Liver (tissue), 9 donors: Measurements from ENCODE around the gene GBA2. TPM values are rescaled to one million over a fixed set of nuclear protein-coding genes. Genes with fewer than 3 reads are reported as not detected.

Experiments used
- DNase-seq: peaks from one replicate; pipeline ENCODE4 v3.0.0-alpha.2; 2017; ENCODE audit warnings: low spot score
- H3K27ac ChIP-seq, 2 donors: one replicate each; pipeline ENCODE4 v1.7.0; 2013; ENCODE audit warnings: inconsistent platforms in 2 of 2, low read length in 2 of 2, control low read depth in 1 of 2, low read depth in 1 of 2, mild to moderate bottlenecking in 1 of 2
- H3K27me3 ChIP-seq, 4 donors: one replicate each; pipeline versions ENCODE4 v1.6.1 to v1.7.0; 2013; ENCODE audit warnings: low read length in 3 of 4, inconsistent platforms in 1 of 4, mild to moderate bottlenecking in 1 of 4, moderate library complexity in 1 of 4; ENCODE audit not compliant: control insufficient read depth in 4 of 4, insufficient read depth in 4 of 4
- H3K36me3 ChIP-seq, 4 donors: one replicate each; pipeline versions ENCODE4 v1.6.1 to v1.7.0; 2013; ENCODE audit warnings: low read length in 3 of 4, mild to moderate bottlenecking in 3 of 4, low read depth in 1 of 4, moderate library complexity in 1 of 4; ENCODE audit not compliant: control insufficient read depth in 4 of 4, insufficient read depth in 3 of 4
- H3K4me1 ChIP-seq, 4 donors: one replicate each; pipeline versions ENCODE4 v1.6.1 to v1.7.0; 2013; ENCODE audit warnings: low read length in 3 of 4, mild to moderate bottlenecking in 3 of 4, moderate library complexity in 1 of 4; ENCODE audit not compliant: control insufficient read depth in 4 of 4, insufficient read depth in 4 of 4
- H3K4me3 ChIP-seq, 3 donors: one replicate each; pipeline versions ENCODE4 v1.6.1 to v1.7.0; 2013; ENCODE audit warnings: low read length in 3 of 3, control low read depth in 1 of 3, low read depth in 1 of 3, mild to moderate bottlenecking in 1 of 3
- H3K9ac ChIP-seq, 2 donors: one replicate each; pipeline ENCODE4 v1.7.0; 2013; ENCODE audit warnings: low read length in 2 of 2, mild to moderate bottlenecking in 2 of 2, moderate library complexity in 2 of 2, control low read depth in 1 of 2, low read depth in 1 of 2
- H3K9me3 ChIP-seq, 4 donors: one replicate each; pipeline versions ENCODE4 v1.6.1 to v1.7.0; 2013; ENCODE audit warnings: low read length in 3 of 4; ENCODE audit not compliant: control insufficient read depth in 4 of 4
- EGR1 ChIP-seq, 2 donors: IDR thresholded peaks; 2 replicates each; pipeline ENCODE4 v1.6.1; 2016 to 2018; ENCODE audit warnings: antibody characterized with exemption in 2 of 2, low read depth in 2 of 2
- FOXA1 ChIP-seq: IDR thresholded peaks from 2 replicates; pipeline ENCODE4 v1.6.1; 2016; ENCODE audit warnings: antibody characterized with exemption
- FOXA2 ChIP-seq: IDR thresholded peaks from 2 replicates; pipeline ENCODE4 v1.6.1; 2016; ENCODE audit warnings: antibody characterized with exemption
- GABPA ChIP-seq, 2 donors: IDR thresholded peaks in 1 of 2; conservative IDR thresholded peaks in 1 of 2; 2 replicates each; pipeline ENCODE4 v1.6.1; 2016; ENCODE audit warnings: antibody characterized with exemption in 2 of 2, mild to moderate bottlenecking in 1 of 2, moderate library complexity in 1 of 2
- HNF4A ChIP-seq, 2 donors: conservative IDR thresholded peaks; 2 replicates each; pipeline ENCODE4 v1.6.1; 2016; ENCODE audit warnings: antibody characterized with exemption in 2 of 2, mild to moderate bottlenecking in 2 of 2
- HNF4G ChIP-seq: IDR thresholded peaks from 2 replicates; pipeline ENCODE4 v1.6.1; 2016; ENCODE audit warnings: antibody characterized with exemption
- JUND ChIP-seq, 2 donors: IDR thresholded peaks; 2 replicates each; pipeline ENCODE4 v1.6.1; 2016; ENCODE audit warnings: antibody characterized with exemption in 2 of 2
- NR2F2 ChIP-seq: IDR thresholded peaks from 2 replicates; pipeline ENCODE4 v1.6.1; 2016; ENCODE audit warnings: antibody characterized with exemption
- RAD21 ChIP-seq, 2 donors: IDR thresholded peaks; 2 replicates each; pipeline ENCODE4 v1.6.1; 2016; ENCODE audit warnings: antibody characterized with exemption in 2 of 2, mild to moderate bottlenecking in 2 of 2
- RXRA ChIP-seq, 2 donors: IDR thresholded peaks; 2 replicates each; pipeline ENCODE4 v1.6.1; 2017 to 2018; ENCODE audit warnings: antibody characterized with exemption in 2 of 2, mild to moderate bottlenecking in 1 of 2
- SP1 ChIP-seq: IDR thresholded peaks from 2 replicates; pipeline ENCODE4 v1.6.1; 2018; ENCODE audit warnings: antibody characterized with exemption, mild to moderate bottlenecking
- TAF1 ChIP-seq: conservative IDR thresholded peaks from 2 replicates; pipeline ENCODE4 v1.6.1; 2016; ENCODE audit warnings: antibody characterized with exemption, mild to moderate bottlenecking
- YY1 ChIP-seq: IDR thresholded peaks from 2 replicates; pipeline ENCODE4 v1.6.1; 2016; ENCODE audit warnings: antibody characterized with exemption, mild to moderate bottlenecking
- WGBS: extraction: QIAGEN DNeasy Blood & Tissue Kit; methylation state at CpG from one replicate; pipeline ENCODE4 v1.1.7; 2013; 5-methylcytosine and 5-hydroxymethylcytosine counted together
- polyA plus RNA-seq, 2 donors: library from polyadenylated mRNA; stranded (reverse) in 1 of 2; unstranded in 1 of 2; fragments of 200-250 nt in 1 of 2; fragments of >200 nt in 1 of 2; fragmentation: Nextera tagmentation in 1 of 2; extraction: Ambion mirVana in 1 of 2; gene quantifications; one replicate each; pipeline versions ENCODE4 v1.2.1 to v1.2.3, GENCODE V29; 2013 to 2015
- total RNA-seq, 2 donors: library from RNA; depleted of rRNA; stranded (reverse); fragments of >200 nt; gene quantifications; one replicate each; pipeline ENCODE4 v1.2.3, GENCODE V29; 2014
- TF ChIP-seq, protein P1 (sequence below): fragments of 150-350 bp; IDR thresholded peaks from 2 replicates; pipeline ENCODE4 v1.5.1; 2017; ENCODE audit warnings: improper control_type of control experiment, low read depth, low read length; ENCODE audit not compliant: missing input control
- TF ChIP-seq, protein P2 (sequence below): IDR thresholded peaks from 2 replicates; pipeline ENCODE4 v1.6.1; 2016; ENCODE audit warnings: antibody characterized with exemption
- TF ChIP-seq, protein P3 (sequence below): IDR thresholded peaks from 2 replicates; pipeline ENCODE4 v1.6.1; 2016; ENCODE audit warnings: antibody characterized with exemption, mild to moderate bottlenecking
- TF ChIP-seq, protein P4 (sequence below): IDR thresholded peaks from 2 replicates; pipeline ENCODE4 v1.6.1; 2016; ENCODE audit warnings: antibody characterized with exemption
- TF ChIP-seq, protein P5 (sequence below): IDR thresholded peaks from 2 replicates; pipeline ENCODE4 v1.6.1; 2016; ENCODE audit warnings: antibody characterized with exemption
- donor health status: healthy.
- donor health status: healthy.
- donor health status: healthy.
- donor health status: healthy.
- donor health status: healthy.

GBA2 gene
- total and polyA plus RNA-seq, 4 donors, result 24.1 to 65.3 (median 25.8) TPM

DNA sequence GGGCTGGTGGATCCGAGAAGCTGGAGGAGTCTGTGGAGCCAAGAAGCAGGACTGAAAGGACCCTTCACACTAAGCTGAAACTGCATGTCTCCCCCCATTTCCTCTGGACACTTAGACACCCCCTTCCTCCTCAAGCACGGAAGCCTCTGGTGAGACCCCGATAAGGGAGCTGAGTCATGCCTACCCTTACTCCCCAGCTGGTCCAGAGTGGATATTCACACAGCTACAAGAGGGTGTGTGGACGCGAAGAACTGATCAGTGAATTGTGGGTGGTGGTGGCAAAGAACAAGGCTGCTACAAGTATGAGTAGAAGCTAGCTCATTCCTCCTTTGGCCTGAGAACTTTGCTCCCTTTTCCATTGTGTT, 21.4 kb downstream of the GBA2 start:
- H3K27me3 ChIP-seq, result no peaks in the 10 kb centered on the region
- H3K9ac ChIP-seq, result no peak overlapping the region
- 62% methylated on average over 5 of the region's 5 CpGs for WGBS
- peak overlapping the region; percentile 95 to 98 for H3K27ac ChIP-seq
- no peaks in the 10 kb centered on the region for H3K9me3 ChIP-seq
- no peak for DNase-seq
- no peak for TF ChIP-seq TAF1
- TF ChIP-seq GABPA (IDR thresholded peaks at IDR 0.05 in 1 of 2, conservative IDR thresholded peaks at IDR 0.05 in 1 of 2), result no peak
- TF ChIP-seq SP1, result no peak
- no peak for TF ChIP-seq FOXA1
- no peak for TF ChIP-seq YY1
- peaks cover 19 to 50% (median 45%) of the 10 kb centered on the region in 4 donors for H3K4me1 ChIP-seq
- peak overlapping the region in 1 of 3 donors; percentile 3 for H3K4me3 ChIP-seq
- H3K36me3 ChIP-seq, result peaks cover 11 to 28% (median 26%) of the 10 kb centered on the region in 4 donors

DNA sequence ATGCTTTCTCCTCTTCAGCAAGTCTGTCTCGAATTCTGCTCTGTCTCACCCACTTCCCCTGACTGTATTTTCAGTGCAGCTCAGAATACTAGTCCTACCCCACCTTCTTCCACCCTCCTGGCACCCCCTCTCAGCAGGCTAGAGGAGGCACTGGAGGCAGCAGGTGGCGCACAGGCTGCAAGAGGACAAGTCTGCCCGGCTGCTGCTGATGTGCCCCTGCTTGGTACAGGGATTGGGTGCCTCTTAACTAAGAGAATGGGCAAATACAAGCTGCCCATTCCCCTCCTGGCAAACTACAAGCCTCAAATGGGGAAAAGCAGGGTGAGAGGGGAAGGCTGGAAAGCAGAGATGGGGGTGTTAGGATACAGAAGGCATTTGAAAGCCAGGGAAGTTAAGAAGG, 22.1 kb downstream of the GBA2 start:
- TF ChIP-seq GABPA (IDR thresholded peaks at IDR 0.05 in 1 of 2, conservative IDR thresholded peaks at IDR 0.05 in 1 of 2), result no peak
- TF ChIP-seq FOXA2, result no peak
- TF ChIP-seq TAF1, result no peak
- TF ChIP-seq, protein P1, sequence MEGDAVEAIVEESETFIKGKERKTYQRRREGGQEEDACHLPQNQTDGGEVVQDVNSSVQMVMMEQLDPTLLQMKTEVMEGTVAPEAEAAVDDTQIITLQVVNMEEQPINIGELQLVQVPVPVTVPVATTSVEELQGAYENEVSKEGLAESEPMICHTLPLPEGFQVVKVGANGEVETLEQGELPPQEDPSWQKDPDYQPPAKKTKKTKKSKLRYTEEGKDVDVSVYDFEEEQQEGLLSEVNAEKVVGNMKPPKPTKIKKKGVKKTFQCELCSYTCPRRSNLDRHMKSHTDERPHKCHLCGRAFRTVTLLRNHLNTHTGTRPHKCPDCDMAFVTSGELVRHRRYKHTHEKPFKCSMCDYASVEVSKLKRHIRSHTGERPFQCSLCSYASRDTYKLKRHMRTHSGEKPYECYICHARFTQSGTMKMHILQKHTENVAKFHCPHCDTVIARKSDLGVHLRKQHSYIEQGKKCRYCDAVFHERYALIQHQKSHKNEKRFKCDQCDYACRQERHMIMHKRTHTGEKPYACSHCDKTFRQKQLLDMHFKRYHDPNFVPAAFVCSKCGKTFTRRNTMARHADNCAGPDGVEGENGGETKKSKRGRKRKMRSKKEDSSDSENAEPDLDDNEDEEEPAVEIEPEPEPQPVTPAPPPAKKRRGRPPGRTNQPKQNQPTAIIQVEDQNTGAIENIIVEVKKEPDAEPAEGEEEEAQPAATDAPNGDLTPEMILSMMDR, result no peak
- TF ChIP-seq YY1, result no peak
- no peak for TF ChIP-seq RXRA (IDR thresholded peaks at IDR 0.05)
- TF ChIP-seq, protein P2, sequence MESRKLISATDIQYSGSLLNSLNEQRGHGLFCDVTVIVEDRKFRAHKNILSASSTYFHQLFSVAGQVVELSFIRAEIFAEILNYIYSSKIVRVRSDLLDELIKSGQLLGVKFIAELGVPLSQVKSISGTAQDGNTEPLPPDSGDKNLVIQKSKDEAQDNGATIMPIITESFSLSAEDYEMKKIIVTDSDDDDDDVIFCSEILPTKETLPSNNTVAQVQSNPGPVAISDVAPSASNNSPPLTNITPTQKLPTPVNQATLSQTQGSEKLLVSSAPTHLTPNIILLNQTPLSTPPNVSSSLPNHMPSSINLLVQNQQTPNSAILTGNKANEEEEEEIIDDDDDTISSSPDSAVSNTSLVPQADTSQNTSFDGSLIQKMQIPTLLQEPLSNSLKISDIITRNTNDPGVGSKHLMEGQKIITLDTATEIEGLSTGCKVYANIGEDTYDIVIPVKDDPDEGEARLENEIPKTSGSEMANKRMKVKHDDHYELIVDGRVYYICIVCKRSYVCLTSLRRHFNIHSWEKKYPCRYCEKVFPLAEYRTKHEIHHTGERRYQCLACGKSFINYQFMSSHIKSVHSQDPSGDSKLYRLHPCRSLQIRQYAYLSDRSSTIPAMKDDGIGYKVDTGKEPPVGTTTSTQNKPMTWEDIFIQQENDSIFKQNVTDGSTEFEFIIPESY, result no peak
- TF ChIP-seq HNF4G, result no peak
- no peak for TF ChIP-seq NR2F2
- no peak for TF ChIP-seq FOXA1
- TF ChIP-seq, protein P3, sequence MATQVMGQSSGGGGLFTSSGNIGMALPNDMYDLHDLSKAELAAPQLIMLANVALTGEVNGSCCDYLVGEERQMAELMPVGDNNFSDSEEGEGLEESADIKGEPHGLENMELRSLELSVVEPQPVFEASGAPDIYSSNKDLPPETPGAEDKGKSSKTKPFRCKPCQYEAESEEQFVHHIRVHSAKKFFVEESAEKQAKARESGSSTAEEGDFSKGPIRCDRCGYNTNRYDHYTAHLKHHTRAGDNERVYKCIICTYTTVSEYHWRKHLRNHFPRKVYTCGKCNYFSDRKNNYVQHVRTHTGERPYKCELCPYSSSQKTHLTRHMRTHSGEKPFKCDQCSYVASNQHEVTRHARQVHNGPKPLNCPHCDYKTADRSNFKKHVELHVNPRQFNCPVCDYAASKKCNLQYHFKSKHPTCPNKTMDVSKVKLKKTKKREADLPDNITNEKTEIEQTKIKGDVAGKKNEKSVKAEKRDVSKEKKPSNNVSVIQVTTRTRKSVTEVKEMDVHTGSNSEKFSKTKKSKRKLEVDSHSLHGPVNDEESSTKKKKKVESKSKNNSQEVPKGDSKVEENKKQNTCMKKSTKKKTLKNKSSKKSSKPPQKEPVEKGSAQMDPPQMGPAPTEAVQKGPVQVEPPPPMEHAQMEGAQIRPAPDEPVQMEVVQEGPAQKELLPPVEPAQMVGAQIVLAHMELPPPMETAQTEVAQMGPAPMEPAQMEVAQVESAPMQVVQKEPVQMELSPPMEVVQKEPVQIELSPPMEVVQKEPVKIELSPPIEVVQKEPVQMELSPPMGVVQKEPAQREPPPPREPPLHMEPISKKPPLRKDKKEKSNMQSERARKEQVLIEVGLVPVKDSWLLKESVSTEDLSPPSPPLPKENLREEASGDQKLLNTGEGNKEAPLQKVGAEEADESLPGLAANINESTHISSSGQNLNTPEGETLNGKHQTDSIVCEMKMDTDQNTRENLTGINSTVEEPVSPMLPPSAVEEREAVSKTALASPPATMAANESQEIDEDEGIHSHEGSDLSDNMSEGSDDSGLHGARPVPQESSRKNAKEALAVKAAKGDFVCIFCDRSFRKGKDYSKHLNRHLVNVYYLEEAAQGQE, result no peak
- TF ChIP-seq, protein P4, sequence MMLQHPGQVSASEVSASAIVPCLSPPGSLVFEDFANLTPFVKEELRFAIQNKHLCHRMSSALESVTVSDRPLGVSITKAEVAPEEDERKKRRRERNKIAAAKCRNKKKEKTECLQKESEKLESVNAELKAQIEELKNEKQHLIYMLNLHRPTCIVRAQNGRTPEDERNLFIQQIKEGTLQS, result no peak
- TF ChIP-seq, protein P5, sequence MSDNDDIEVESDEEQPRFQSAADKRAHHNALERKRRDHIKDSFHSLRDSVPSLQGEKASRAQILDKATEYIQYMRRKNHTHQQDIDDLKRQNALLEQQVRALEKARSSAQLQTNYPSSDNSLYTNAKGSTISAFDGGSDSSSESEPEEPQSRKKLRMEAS, result no peak
- TF ChIP-seq SP1, result no peak
- TF ChIP-seq EGR1 (IDR thresholded peaks at IDR 0.05; ENCODE audit: low read depth in 2 of 2), result no peak
- no peak for TF ChIP-seq HNF4A (conservative IDR thresholded peaks at IDR 0.05)
- no peak for TF ChIP-seq RAD21 (IDR thresholded peaks at IDR 0.05)
- TF ChIP-seq JUND (IDR thresholded peaks at IDR 0.05), result no peak
- peaks cover 19 to 49% (median 45%) of the 10 kb centered on the region in 4 donors for H3K4me1 ChIP-seq
- H3K4me3 ChIP-seq, result no peak overlapping the region
- peak overlapping the region; percentile 6 to 98 for H3K27ac ChIP-seq
- H3K27me3 ChIP-seq, result no peaks in the 10 kb centered on the region
- no peak overlapping the region for H3K9ac ChIP-seq
- no peaks in the 10 kb centered on the region for H3K9me3 ChIP-seq
- DNase-seq, result no peak
- H3K36me3 ChIP-seq, result peaks cover 11 to 36% (median 33%) of the 10 kb centered on the region in 4 donors
- WGBS, result 62% methylated on average over 3 of the region's 3 CpGs
